T-helper 1 cell treated with Interleukin-12 subunit alpha and Interleukin-12 subunit beta and Interleukin-4 antibody, amounts not matched to agents 30 μg/mL and 1 μg/mL, for 36 hours (primary cell): ENCODE results near the gene CMTM7.

Source experiments
- H3K27ac Mint-ChIP-seq: one replicate; pipeline ENCODE4 v1.8.0; 2021; ENCODE audit warnings: mild to moderate bottlenecking, mixed read lengths
- H3K27me3 Mint-ChIP-seq: one replicate; pipeline ENCODE4 v1.8.0; 2021; ENCODE audit warnings: low read depth, mixed read lengths
- H3K36me3 Mint-ChIP-seq: one replicate; pipeline ENCODE4 v1.8.0; 2021; ENCODE audit warnings: low read depth, mixed read lengths
- H3K4me1 Mint-ChIP-seq: one replicate; pipeline ENCODE4 v1.8.0; 2021; ENCODE audit warnings: low read depth, mixed read lengths
- H3K4me3 Mint-ChIP-seq: one replicate; pipeline ENCODE4 v1.8.0; 2021; ENCODE audit warnings: mild to moderate bottlenecking, moderate library complexity, mixed read lengths
- H3K9me3 Mint-ChIP-seq: one replicate; pipeline ENCODE4 v1.8.0; 2021; ENCODE audit warnings: mixed read lengths

CMTM7 gene

GRCh38 chr3:32414522-32415202 is 23.0 kb downstream of the CMTM7 start:
- Mint-ChIP-seq H3K27me3 (no peaks in the 10 kb centered on the region), H3K4me3 (peak overlapping the region; percentile 27), H3K4me1 (peaks cover 60% of the 10 kb centered on the region), H3K9me3 (peaks cover 3% of the 10 kb centered on the region), H3K27ac (peak overlapping the region; percentile 90), H3K36me3 (peaks cover 33% of the 10 kb centered on the region)

- Mint-ChIP-seq H3K27me3 (no peaks in the 10 kb centered on the region), H3K4me1 (peaks cover 74% of the 10 kb centered on the region), H3K36me3 (peaks cover 35% of the 10 kb centered on the region), H3K9me3 (peaks cover 3% of the 10 kb centered on the region), H3K27ac (peak overlapping the region; percentile 74), H3K4me3 (peak overlapping the region; percentile 33)
Observed at GRCh38 chr3:32419742-32420125, 28.1 kb downstream of the CMTM7 start.

GRCh38 chr3:32420126-32421038 is 28.7 kb downstream of the CMTM7 start:
- H3K36me3 Mint-ChIP-seq: peaks cover 35% of the 10 kb centered on the region
- no peaks in the 10 kb centered on the region for H3K27me3 Mint-ChIP-seq
- H3K9me3 Mint-ChIP-seq: peaks cover 3% of the 10 kb centered on the region
- H3K4me3 Mint-ChIP-seq: peak overlapping the region; percentile 33
- H3K4me1 Mint-ChIP-seq: peaks cover 75% of the 10 kb centered on the region
- H3K27ac Mint-ChIP-seq: peak overlapping the region; percentile 74

DNA sequence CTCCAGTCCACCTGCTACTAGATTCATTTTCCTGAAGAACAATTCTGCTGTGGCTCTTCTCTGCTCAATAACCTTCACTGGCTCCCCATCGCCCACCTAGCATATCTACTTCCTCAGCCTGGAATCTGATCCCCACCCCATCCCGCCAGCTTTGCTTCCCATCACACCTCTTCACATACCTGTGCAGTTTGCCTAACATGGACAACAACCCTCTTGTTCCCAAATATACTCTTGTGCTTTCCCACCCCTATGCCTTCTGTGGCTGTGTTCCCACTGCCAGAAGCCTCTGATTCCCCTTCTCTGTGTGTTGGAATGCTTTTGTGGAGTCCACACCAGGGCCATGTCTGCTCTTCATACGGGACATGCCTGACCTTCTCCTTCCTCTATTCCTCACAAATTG is 29.5 kb downstream of the CMTM7 start:
- Mint-ChIP-seq H3K4me3 (peak overlapping the region; percentile 33), H3K27ac (peak overlapping the region; percentile 74), H3K36me3 (peaks cover 33% of the 10 kb centered on the region)

DNA sequence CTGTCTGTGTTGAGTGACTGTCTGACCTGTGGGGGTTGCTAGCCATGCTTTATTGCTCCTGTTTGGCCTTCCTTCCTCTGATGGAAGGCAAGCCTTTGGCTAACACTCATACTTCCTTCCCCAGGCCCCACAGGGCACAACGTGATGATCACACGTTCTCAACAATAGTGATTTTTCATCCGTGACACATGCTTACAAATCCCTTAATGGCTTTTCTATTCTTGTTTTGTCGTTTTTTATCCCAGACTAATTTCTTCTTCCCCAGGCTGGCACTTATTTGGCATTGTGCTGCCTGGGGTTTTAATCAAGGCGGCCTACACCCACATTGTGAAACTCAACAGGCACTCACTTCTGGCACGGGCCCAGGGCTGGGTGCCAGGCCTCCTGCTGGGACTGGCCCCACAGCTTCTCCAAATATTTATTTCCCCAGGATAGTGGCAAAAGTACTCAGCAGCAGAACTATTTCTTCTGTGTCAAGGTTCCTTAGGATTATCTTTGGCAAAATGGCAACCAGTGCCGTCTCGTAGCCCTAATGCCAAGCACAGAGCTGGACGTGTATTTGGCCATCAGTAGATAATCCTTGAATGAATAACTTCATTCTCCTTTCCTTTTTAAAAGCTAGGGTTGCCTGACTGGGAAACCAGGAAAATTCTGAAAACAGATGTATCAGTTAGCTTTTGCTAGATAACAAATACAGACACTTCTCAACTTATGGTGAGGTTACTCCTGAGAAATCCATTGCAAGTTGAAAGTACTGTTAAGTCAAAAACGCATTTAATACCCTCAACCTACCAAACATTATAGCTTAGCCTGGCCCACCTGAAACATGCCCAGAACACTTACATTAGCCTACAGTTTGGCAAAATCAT is 30.6 kb downstream of the CMTM7 start:
- H3K27me3 Mint-ChIP-seq: no peaks in the 10 kb centered on the region
- H3K27ac Mint-ChIP-seq: peak overlapping the region; percentile 74
- no peak overlapping the region for H3K4me3 Mint-ChIP-seq
- H3K36me3 Mint-ChIP-seq: peaks cover 31% of the 10 kb centered on the region
- peaks cover 3% of the 10 kb centered on the region for H3K9me3 Mint-ChIP-seq
- H3K4me1 Mint-ChIP-seq: peaks cover 73% of the 10 kb centered on the region

More for the DNA sequence above, 29.5 kb downstream of the CMTM7 start:
- H3K4me1 Mint-ChIP-seq: peaks cover 71% of the 10 kb centered on the region
- H3K9me3 Mint-ChIP-seq: peaks cover 3% of the 10 kb centered on the region
- H3K27me3 Mint-ChIP-seq: no peaks in the 10 kb centered on the region

- Mint-ChIP-seq H3K4me3 (no peak overlapping the region), H3K27me3 (no peaks in the 10 kb centered on the region), H3K9me3 (peaks cover 3% of the 10 kb centered on the region), H3K4me1 (peaks cover 78% of the 10 kb centered on the region), H3K36me3 (peaks cover 28% of the 10 kb centered on the region), H3K27ac (peak overlapping the region; percentile 87)
Observed at GRCh38 chr3:32422943-32423342, 31.3 kb downstream of the CMTM7 start.

GRCh38 chr3:32423534-32423933 is 31.9 kb downstream of the CMTM7 start:
- H3K27me3 Mint-ChIP-seq: no peaks in the 10 kb centered on the region
- H3K36me3 Mint-ChIP-seq: peaks cover 22% of the 10 kb centered on the region
- no peak overlapping the region for H3K4me3 Mint-ChIP-seq
- peak overlapping the region; percentile 87 for H3K27ac Mint-ChIP-seq
- peaks cover 3% of the 10 kb centered on the region for H3K9me3 Mint-ChIP-seq
- H3K4me1 Mint-ChIP-seq: peaks cover 79% of the 10 kb centered on the region

DNA sequence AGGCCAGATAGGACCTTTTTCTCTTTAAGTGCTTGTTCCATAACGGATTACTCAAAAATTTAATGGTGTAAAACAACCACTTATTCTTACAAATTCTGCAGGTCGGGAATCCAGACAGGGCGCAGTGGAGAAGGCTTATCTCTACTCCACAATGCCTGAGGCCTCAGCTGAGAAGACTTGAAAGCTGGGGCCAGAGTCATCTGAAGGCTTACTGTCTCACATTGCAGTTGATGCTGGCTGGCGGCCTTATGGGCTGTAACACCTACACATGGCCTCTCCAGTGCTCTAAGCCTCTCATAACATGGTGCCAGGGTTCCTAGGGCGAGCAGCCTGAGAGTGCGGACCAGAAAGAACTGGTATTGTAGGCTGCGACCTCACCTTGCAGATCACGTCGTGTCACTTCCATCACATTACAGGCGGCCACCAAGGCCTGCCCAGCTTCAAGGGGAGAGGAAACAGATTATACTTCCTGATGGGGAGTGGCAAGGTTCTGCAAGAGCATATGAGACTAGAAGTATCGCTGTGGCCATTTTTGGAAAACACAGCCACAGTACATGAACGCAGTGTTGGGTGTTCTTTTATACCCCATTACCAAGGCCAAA is 32.4 kb downstream of the CMTM7 start:
- no peaks in the 10 kb centered on the region for H3K27me3 Mint-ChIP-seq

GRCh38 chr3:32424581-32425250 is 33.1 kb downstream of the CMTM7 start:
- H3K36me3 Mint-ChIP-seq: peaks cover 20% of the 10 kb centered on the region
- H3K4me1 Mint-ChIP-seq: peaks cover 77% of the 10 kb centered on the region
- peak overlapping the region; percentile 86 for H3K27ac Mint-ChIP-seq
- H3K27me3 Mint-ChIP-seq: no peaks in the 10 kb centered on the region
- H3K4me3 Mint-ChIP-seq: peak overlapping the region; percentile 61
- no peaks in the 10 kb centered on the region for H3K9me3 Mint-ChIP-seq

More for the DNA sequence above, 32.4 kb downstream of the CMTM7 start:
- peak overlapping the region; percentile 87 for H3K27ac Mint-ChIP-seq
- H3K9me3 Mint-ChIP-seq: peaks cover 3% of the 10 kb centered on the region
- peaks cover 81% of the 10 kb centered on the region for H3K4me1 Mint-ChIP-seq
- peak overlapping the region; percentile 55 for H3K4me3 Mint-ChIP-seq
- H3K36me3 Mint-ChIP-seq: peaks cover 21% of the 10 kb centered on the region

DNA sequence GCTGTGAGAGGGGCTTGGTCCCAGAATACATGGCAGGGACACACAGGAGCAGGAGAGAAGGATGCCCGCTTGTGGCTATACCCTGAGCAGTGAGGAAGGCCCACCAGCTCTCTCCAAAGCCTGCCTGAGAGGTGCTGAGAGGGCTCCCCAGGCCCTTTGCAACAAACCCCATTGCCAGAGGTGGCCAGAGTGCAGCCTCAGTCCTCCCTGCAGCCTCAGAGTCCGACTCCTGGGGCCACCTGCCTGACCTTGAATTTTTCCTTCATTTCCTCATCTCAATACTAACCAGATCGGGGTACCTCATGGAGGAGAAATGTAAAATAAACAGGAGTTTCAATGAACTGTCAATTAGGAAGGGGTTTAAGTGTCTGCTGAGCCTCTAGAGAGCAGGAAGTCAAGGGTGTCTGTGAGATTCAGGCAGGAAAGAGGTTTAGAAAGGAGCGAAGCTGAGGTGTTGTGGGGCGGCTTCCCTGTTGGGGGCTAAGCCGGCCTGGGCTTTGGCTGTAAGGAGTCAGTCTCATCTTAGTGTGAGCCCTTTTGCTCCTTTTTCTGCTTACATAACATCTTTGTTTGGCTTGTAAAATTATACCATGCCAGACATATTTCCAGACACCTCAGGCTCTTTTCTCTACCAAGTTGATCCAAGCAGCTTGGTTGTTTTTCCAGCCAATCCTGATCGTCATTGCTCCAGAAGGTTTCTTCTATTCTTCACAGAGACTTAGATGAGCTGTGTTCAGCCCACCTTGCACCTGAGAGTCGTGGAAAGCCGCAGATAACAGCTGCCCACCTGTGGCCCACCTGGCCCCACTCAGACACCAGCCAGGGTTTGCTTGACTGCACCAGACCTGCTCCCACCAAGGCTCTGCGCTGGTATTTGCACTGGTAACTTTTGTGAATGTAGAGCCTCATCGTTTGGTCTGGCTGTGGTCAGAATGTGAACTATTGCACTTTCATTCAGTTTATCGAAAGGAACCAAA is 36.7 kb downstream of the CMTM7 start:
- Mint-ChIP-seq H3K36me3 (peaks cover 12% of the 10 kb centered on the region), H3K27me3 (no peaks in the 10 kb centered on the region), H3K9me3 (no peaks in the 10 kb centered on the region), H3K4me3 (peak overlapping the region; percentile 70), H3K4me1 (peaks cover 82% of the 10 kb centered on the region), H3K27ac (peak overlapping the region; percentile 94)

- H3K9me3 Mint-ChIP-seq: no peaks in the 10 kb centered on the region
- H3K4me1 Mint-ChIP-seq: peaks cover 68% of the 10 kb centered on the region
- H3K27ac Mint-ChIP-seq: peak overlapping the region; percentile 97
- H3K27me3 Mint-ChIP-seq: no peaks in the 10 kb centered on the region
- peak overlapping the region; percentile 47 for H3K4me3 Mint-ChIP-seq
- peaks cover 12% of the 10 kb centered on the region for H3K36me3 Mint-ChIP-seq
Observed at GRCh38 chr3:32430900-32431299, 39.2 kb downstream of the CMTM7 start.

DNA sequence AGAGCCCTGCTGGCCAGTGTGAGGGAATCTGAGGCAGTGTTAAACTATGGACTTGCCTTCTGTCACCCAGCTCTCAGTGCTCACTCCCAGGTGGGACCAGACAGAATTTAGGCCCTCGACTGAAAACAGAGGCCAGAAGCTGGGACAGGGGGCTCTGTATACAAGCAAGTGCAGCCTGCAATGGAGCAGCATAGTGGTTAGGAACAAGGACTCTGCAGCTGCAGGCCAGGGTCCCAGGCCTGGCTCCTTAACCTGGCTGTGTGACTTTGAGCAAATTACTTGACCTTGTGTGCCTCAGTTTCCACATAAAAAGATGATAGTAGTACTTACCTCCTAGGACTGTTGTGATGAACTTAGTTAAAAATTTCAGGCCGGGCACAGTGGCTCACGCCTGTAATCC is 39.8 kb downstream of the CMTM7 start:
- H3K4me3 Mint-ChIP-seq: no peak overlapping the region
- peak overlapping the region; percentile 97 for H3K27ac Mint-ChIP-seq
- no peaks in the 10 kb centered on the region for H3K9me3 Mint-ChIP-seq
- peaks cover 73% of the 10 kb centered on the region for H3K4me1 Mint-ChIP-seq
- H3K36me3 Mint-ChIP-seq: peaks cover 14% of the 10 kb centered on the region
- no peaks in the 10 kb centered on the region for H3K27me3 Mint-ChIP-seq
